Astrocyte (in vitro differentiated cells and primary cell): ENCODE data around the gene IRF9. TPM values are rescaled to one million over a fixed set of nuclear protein-coding genes. Genes with fewer than 3 reads are reported as not detected.

Experiments
- DNase-seq: peaks from one replicate; pipeline ENCODE4 v3.0.0-alpha.2; 2010; ENCODE audit warnings: low read depth
- FAIRE-seq: peaks from 2 replicates; lab custom pipeline; 2011; peaks lifted over from hg19 to GRCh38; lab: Jason Lieb, UNC
- H2AFZ ChIP-seq: 2 replicates; pipeline ENCODE4 v1.6.0; 2012; ENCODE audit warnings: low read depth, low read length, inconsistent platforms
- H3K27ac ChIP-seq: 2 replicates; pipeline ENCODE4 v1.5.1; 2011; ENCODE audit warnings: low read depth, low read length, inconsistent platforms
- H3K27me3 ChIP-seq: 2 replicates; pipeline ENCODE4 v1.6.0; 2011; ENCODE audit warnings: low read length, inconsistent platforms; ENCODE audit not compliant: insufficient read depth
- H3K36me3 ChIP-seq: 2 replicates; pipeline ENCODE4 v1.5.1; 2011; ENCODE audit warnings: low read length, inconsistent platforms; ENCODE audit not compliant: insufficient read depth
- H3K4me1 ChIP-seq: 2 replicates; pipeline ENCODE4 v1.5.1; 2011; ENCODE audit warnings: low read length, inconsistent platforms; ENCODE audit not compliant: insufficient read depth
- H3K4me2 ChIP-seq: 2 replicates; pipeline ENCODE4 v1.6.0; 2012; ENCODE audit warnings: low read length, inconsistent platforms
- H3K4me3 ChIP-seq: 2 replicates; pipeline ENCODE4 v1.5.1; 2011; ENCODE audit warnings: low read depth, mild to moderate bottlenecking, low read length, inconsistent platforms; ENCODE audit not compliant: insufficient read depth
- H3K79me2 ChIP-seq: 2 replicates; pipeline ENCODE4 v1.6.0; 2012; ENCODE audit warnings: mild to moderate bottlenecking, low read length, inconsistent platforms; ENCODE audit not compliant: insufficient read depth
- H3K9ac ChIP-seq: 2 replicates; pipeline ENCODE4 v1.6.0; 2012; ENCODE audit warnings: mild to moderate bottlenecking, low read length, inconsistent platforms
- H3K9me3 ChIP-seq: 2 replicates; pipeline ENCODE4 v1.5.1; 2012; ENCODE audit warnings: low read depth, mild to moderate bottlenecking, low read length, inconsistent platforms; ENCODE audit not compliant: insufficient read depth
- H4K20me1 ChIP-seq: 2 replicates; pipeline ENCODE4 v1.6.0; 2012; ENCODE audit warnings: low read length, inconsistent platforms; ENCODE audit not compliant: insufficient read depth
- H3K27ac Mint-ChIP-seq: one replicate; pipeline ENCODE4 v1.8.0; 2021; ENCODE audit warnings: mild to moderate bottlenecking, mixed read lengths; ENCODE audit not compliant: unreplicated experiment
- H3K27me3 Mint-ChIP-seq: one replicate; pipeline ENCODE4 v1.8.0; 2021; ENCODE audit warnings: low read depth, mixed read lengths; ENCODE audit not compliant: unreplicated experiment
- H3K36me3 Mint-ChIP-seq: one replicate; pipeline ENCODE4 v1.8.0; 2021; ENCODE audit warnings: low read depth, mixed read lengths; ENCODE audit not compliant: unreplicated experiment
- H3K4me1 Mint-ChIP-seq: one replicate; pipeline ENCODE4 v1.8.0; 2021; ENCODE audit warnings: low read depth, mixed read lengths; ENCODE audit not compliant: unreplicated experiment
- H3K4me3 Mint-ChIP-seq: one replicate; pipeline ENCODE4 v1.8.0; 2021; ENCODE audit warnings: mild to moderate bottlenecking, moderate library complexity, mixed read lengths; ENCODE audit not compliant: unreplicated experiment
- H3K9me3 Mint-ChIP-seq: one replicate; pipeline ENCODE4 v1.8.0; 2021; ENCODE audit warnings: mild to moderate bottlenecking, mixed read lengths; ENCODE audit not compliant: unreplicated experiment
- EZH2 ChIP-seq: IDR thresholded peaks from 2 replicates; pipeline ENCODE4 v1.6.1; 2012; ENCODE audit warnings: mild to moderate bottlenecking, low read length, inconsistent platforms; ENCODE audit not compliant: insufficient read depth
- total RNA-seq: library from RNA; stranded (reverse); gene quantifications from 2 replicates; pipeline ENCODE4 v1.2.1, GENCODE V29; 2021
- TF ChIP-seq, protein P1 (sequence below): IDR thresholded peaks from 2 replicates; pipeline ENCODE4 v1.5.1; 2011; ENCODE audit warnings: low read depth, mild to moderate bottlenecking, inconsistent platforms, low read length, moderate library complexity; ENCODE audit not compliant: insufficient read depth

IRF9 gene
- total RNA-seq, 1 donor from 2014 or later: 76.0 TPM

DNA sequence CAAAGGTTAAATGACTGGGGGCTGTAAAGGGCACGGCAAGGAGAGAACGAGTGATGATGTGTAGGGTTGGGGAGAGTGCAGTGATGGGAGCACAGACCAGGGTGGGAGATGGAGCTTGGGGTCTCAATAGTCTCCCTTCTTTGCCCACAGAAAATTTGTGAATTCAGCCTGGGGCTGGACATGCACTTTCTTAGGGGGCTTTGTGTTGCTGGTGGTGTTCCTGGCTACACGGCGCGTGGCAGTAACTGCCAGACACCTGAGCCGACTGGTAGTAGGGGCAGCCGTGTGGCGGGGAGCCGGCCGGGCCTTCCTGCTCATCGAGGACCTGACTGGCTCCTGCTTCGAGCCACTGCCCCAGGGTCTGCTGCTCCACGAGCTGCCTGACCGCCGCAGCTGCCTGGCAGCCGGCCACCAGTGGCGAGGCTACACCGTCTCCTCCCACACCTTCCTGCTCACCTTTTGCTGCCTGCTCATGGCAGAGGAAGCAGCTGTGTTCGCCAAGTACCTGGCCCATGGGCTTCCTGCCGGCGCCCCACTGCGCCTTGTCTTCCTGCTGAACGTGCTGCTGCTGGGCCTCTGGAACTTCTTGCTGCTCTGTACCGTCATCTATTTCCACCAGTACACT lies 28.9 kb upstream of the IRF9 start:
- Mint-ChIP-seq H3K36me3 (peaks cover 7% of the 10 kb centered on the region), H3K9me3 (no peaks in the 10 kb centered on the region), H3K27ac (no peak overlapping the region), H3K4me1 (peaks cover 6% of the 10 kb centered on the region), H3K4me3 (no peak overlapping the region), H3K27me3 (peaks cover 8% of the 10 kb centered on the region)
- Histone ChIP-seq H3K36me3 (no peaks in the 10 kb centered on the region), H3K79me2 (peaks cover 7% of the 10 kb centered on the region), H3K9me3 (no peaks in the 10 kb centered on the region), H3K27ac (no peak overlapping the region), H4K20me1 (no peaks in the 10 kb centered on the region), H3K27me3 (no peaks in the 10 kb centered on the region), H3K4me3 (no peak overlapping the region), H3K9ac (no peak overlapping the region), H3K4me2 (no peak overlapping the region), H2AFZ (no peak overlapping the region), H3K4me1 (peaks cover 9% of the 10 kb centered on the region)
- FAIRE-seq: no peak
- TF ChIP-seq EZH2: no peak
- TF ChIP-seq, protein P1, sequence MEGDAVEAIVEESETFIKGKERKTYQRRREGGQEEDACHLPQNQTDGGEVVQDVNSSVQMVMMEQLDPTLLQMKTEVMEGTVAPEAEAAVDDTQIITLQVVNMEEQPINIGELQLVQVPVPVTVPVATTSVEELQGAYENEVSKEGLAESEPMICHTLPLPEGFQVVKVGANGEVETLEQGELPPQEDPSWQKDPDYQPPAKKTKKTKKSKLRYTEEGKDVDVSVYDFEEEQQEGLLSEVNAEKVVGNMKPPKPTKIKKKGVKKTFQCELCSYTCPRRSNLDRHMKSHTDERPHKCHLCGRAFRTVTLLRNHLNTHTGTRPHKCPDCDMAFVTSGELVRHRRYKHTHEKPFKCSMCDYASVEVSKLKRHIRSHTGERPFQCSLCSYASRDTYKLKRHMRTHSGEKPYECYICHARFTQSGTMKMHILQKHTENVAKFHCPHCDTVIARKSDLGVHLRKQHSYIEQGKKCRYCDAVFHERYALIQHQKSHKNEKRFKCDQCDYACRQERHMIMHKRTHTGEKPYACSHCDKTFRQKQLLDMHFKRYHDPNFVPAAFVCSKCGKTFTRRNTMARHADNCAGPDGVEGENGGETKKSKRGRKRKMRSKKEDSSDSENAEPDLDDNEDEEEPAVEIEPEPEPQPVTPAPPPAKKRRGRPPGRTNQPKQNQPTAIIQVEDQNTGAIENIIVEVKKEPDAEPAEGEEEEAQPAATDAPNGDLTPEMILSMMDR: no peak
- DNase-seq: no peak

DNA sequence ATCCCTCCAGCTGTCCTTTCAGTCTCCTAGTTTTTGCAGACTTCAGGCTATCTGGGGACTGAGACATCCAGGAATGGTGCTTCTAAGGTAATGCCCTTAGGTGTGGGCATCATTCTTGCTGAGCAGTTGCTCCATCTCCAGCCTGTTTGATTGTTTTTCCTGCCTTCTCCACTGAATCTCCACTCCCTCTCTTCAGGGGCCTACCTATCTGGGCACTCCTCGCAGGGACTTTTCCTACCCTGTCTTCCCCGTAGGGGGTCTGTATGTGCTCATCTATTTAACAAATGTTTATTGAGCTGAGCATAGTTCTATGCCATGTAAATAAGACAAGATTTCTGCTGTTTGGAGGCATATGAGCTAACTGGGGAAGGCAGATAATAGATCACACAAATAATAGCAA lies 28.1 kb upstream of the IRF9 start:
- no peak for FAIRE-seq
- peaks cover 7% of the 10 kb centered on the region for H3K79me2 ChIP-seq
- H3K4me1 ChIP-seq: peaks cover 9% of the 10 kb centered on the region
- peaks cover 6% of the 10 kb centered on the region for H3K4me1 Mint-ChIP-seq
- no peak overlapping the region for H3K27ac Mint-ChIP-seq
- H2AFZ ChIP-seq: no peak overlapping the region
- DNase-seq: no peak
- no peak overlapping the region for H3K4me3 Mint-ChIP-seq
- no peak overlapping the region for H3K9ac ChIP-seq
- no peaks in the 10 kb centered on the region for H3K9me3 Mint-ChIP-seq
- no peaks in the 10 kb centered on the region for H3K27me3 ChIP-seq
- peaks cover 8% of the 10 kb centered on the region for H3K36me3 Mint-ChIP-seq
- H3K36me3 ChIP-seq: no peaks in the 10 kb centered on the region
- H3K9me3 ChIP-seq: no peaks in the 10 kb centered on the region
- TF ChIP-seq, protein P1: no peak
- TF ChIP-seq EZH2: no peak
- H3K27me3 Mint-ChIP-seq: peaks cover 8% of the 10 kb centered on the region
- H3K27ac ChIP-seq: no peak overlapping the region
- no peaks in the 10 kb centered on the region for H4K20me1 ChIP-seq
- no peak overlapping the region for H3K4me2 ChIP-seq
- H3K4me3 ChIP-seq: no peak overlapping the region

DNA sequence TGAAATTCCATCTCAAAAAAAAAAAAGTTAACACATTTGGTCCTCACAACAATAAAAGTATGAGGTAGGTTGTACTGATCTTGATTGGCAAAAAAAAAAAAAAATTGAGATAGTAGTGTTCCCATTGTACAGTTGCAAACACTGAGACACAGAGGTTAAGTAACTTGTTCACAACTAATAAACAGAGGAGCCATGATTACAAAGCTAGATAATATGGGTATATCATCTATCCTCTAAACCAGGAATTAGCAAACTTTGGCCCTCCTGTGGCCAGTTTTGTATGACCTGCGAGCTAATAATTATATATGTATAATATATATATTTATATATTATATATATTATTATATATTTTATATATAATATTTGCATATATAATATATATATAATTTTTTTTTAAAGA lies 27.3 kb upstream of the IRF9 start:
- Histone ChIP-seq H3K27me3 (no peaks in the 10 kb centered on the region), H2AFZ (no peak overlapping the region), H3K9me3 (no peaks in the 10 kb centered on the region), H3K79me2 (peaks cover 13% of the 10 kb centered on the region), H3K9ac (no peak overlapping the region), H3K36me3 (peaks cover 7% of the 10 kb centered on the region), H4K20me1 (peaks cover 6% of the 10 kb centered on the region), H3K4me2 (no peak overlapping the region), H3K4me1 (peaks cover 9% of the 10 kb centered on the region), H3K27ac (no peak overlapping the region), H3K4me3 (no peak overlapping the region)
- FAIRE-seq (no peak), DNase-seq (no peak)
- Mint-ChIP-seq H3K9me3 (no peaks in the 10 kb centered on the region), H3K27ac (no peak overlapping the region), H3K36me3 (peaks cover 16% of the 10 kb centered on the region), H3K4me1 (peaks cover 10% of the 10 kb centered on the region), H3K27me3 (peaks cover 8% of the 10 kb centered on the region), H3K4me3 (no peak overlapping the region)
- no peak for TF ChIP-seq EZH2
- TF ChIP-seq, protein P1: no peak
